Keratinocyte (primary cell): ENCODE results near the gene RAPGEF3. TPM values are rescaled to one million over a fixed set of nuclear protein-coding genes. Genes with fewer than 3 reads are reported as not detected.

Source experiments
- DNase-seq: peaks from one replicate; pipeline ENCODE4 v3.0.0-alpha.2; 2011; ENCODE audit warnings: low read depth, missing footprints, low spot score
- FAIRE-seq: peaks from 2 replicates; lab custom pipeline; 2011; peaks lifted over from hg19 to GRCh38; lab: Jason Lieb, UNC
- H2AFZ ChIP-seq: 2 replicates; pipeline ENCODE4 v1.6.0; 2012; ENCODE audit warnings: low read length, control low read depth, inconsistent platforms; ENCODE audit not compliant: control insufficient read depth
- H3K27ac ChIP-seq: 2 replicates; pipeline ENCODE4 v1.5.1; 2011; ENCODE audit warnings: low read length; ENCODE audit not compliant: control insufficient read depth, insufficient read depth
- H3K27me3 ChIP-seq: 3 replicates; pipeline ENCODE4 v1.6.0; 2011; ENCODE audit warnings: low read length; ENCODE audit not compliant: control insufficient read depth, insufficient read depth; ENCODE audit errors: extremely low read depth
- H3K36me3 ChIP-seq, 2 experiments: 2 replicates in 1 of 2; 3 replicates in 1 of 2; pipeline ENCODE4 v1.5.1; 2011; ENCODE audit warnings: low read length in 2 of 2, mild to moderate bottlenecking in 1 of 2; ENCODE audit not compliant: control insufficient read depth in 2 of 2, insufficient read depth in 2 of 2; ENCODE audit errors: extremely low read depth in 1 of 2
- H3K4me1 ChIP-seq: 3 replicates; pipeline ENCODE4 v1.5.1; 2011; ENCODE audit warnings: low read length; ENCODE audit not compliant: control insufficient read depth, insufficient read depth; ENCODE audit errors: extremely low read depth
- H3K4me2 ChIP-seq: 3 replicates; pipeline ENCODE4 v1.6.0; 2011; ENCODE audit warnings: low read depth, low read length; ENCODE audit not compliant: control insufficient read depth, insufficient read depth; ENCODE audit errors: extremely low read depth
- H3K4me3 ChIP-seq, 3 experiments: fragments of 200-600 bp in 1 of 3; sonication (generic) in 1 of 3; 2 replicates in 2 of 3; 3 replicates in 1 of 3; pipeline ENCODE4 v1.5.1; 2011 to 2016; ENCODE audit warnings: low read length in 3 of 3, mild to moderate bottlenecking in 3 of 3, control low read depth in 2 of 3, inconsistent platforms in 1 of 3, low read depth in 1 of 3, mixed read lengths in 1 of 3, mixed run types in 1 of 3, moderate library complexity in 1 of 3; ENCODE audit not compliant: control insufficient read depth in 2 of 3, insufficient read depth in 2 of 3; ENCODE audit errors: extremely low read depth in 1 of 3
- H3K79me2 ChIP-seq: 2 replicates; pipeline ENCODE4 v1.6.0; 2012; ENCODE audit warnings: low read length; ENCODE audit not compliant: control insufficient read depth, insufficient read depth
- H3K9ac ChIP-seq: 3 replicates; pipeline ENCODE4 v1.6.0; 2011; ENCODE audit warnings: low read length; ENCODE audit not compliant: control insufficient read depth, insufficient read depth; ENCODE audit errors: extremely low read depth
- H3K9me1 ChIP-seq: 3 replicates; pipeline ENCODE4 v1.6.0; 2011; ENCODE audit warnings: low read length; ENCODE audit not compliant: control insufficient read depth, insufficient read depth; ENCODE audit errors: extremely low read depth
- H3K9me3 ChIP-seq: 2 replicates; pipeline ENCODE4 v1.5.1; 2012; ENCODE audit warnings: low read depth, low read length; ENCODE audit not compliant: control insufficient read depth
- H4K20me1 ChIP-seq: 3 replicates; pipeline ENCODE4 v1.6.0; 2011; ENCODE audit warnings: low read length; ENCODE audit not compliant: control insufficient read depth, insufficient read depth; ENCODE audit errors: extremely low read depth
- CTCF ChIP-seq, 3 experiments: IDR thresholded peaks in 1 of 3; conservative IDR thresholded peaks in 1 of 3; optimal IDR thresholded peaks in 1 of 3; 2 replicates in 2 of 3; 3 replicates in 1 of 3; pipeline versions ENCODE3 to v1.5.1; 2011; ENCODE audit warnings: low read length in 3 of 3, mild to moderate bottlenecking in 3 of 3, moderate library complexity in 2 of 3, control low read depth in 1 of 3, inconsistent platforms in 1 of 3; ENCODE audit not compliant: insufficient read depth in 2 of 3; ENCODE audit errors: extremely low read depth in 1 of 3
- EZH2 ChIP-seq: IDR thresholded peaks from one replicate; pipeline ENCODE4 v1.6.1; 2012; ENCODE audit warnings: inconsistent platforms, mild to moderate bottlenecking, low read length, moderate library complexity
- dilution Hi-C: fragments of 300-500 bp; cut with MboI; formaldehyde crosslinking; loops from one replicate; pipeline ENCODE4 v1.7.0; 2020; ENCODE audit warnings: low sequenced_read_pairs; ENCODE audit not compliant: extremely low pct_ligation_motif_present
- polyA plus RNA-seq, 5 experiments: library from polyadenylated mRNA; depleted of rRNA in 3 of 5; stranded (reverse) in 3 of 5; stranded (forward) in 1 of 5; unstranded in 1 of 5; fragments of >200 nt; gene quantifications; 1 replicate in 1 of 5; 2 replicates in 3 of 5; 3 replicates in 1 of 5; pipeline versions ENCODE4 v1.2.1 to v1.2.3, GENCODE V29; 2011 to 2012; ENCODE audit warnings: missing spikeins in 2 of 5, low read depth in 1 of 5, low replicate concordance in 1 of 5

Gene RAPGEF3
- polyA plus RNA-seq, 1 donor (not counting 4 experiments of a cell fraction or from before 2014, with no cell fraction given) = 5.1 TPM

DNA sequence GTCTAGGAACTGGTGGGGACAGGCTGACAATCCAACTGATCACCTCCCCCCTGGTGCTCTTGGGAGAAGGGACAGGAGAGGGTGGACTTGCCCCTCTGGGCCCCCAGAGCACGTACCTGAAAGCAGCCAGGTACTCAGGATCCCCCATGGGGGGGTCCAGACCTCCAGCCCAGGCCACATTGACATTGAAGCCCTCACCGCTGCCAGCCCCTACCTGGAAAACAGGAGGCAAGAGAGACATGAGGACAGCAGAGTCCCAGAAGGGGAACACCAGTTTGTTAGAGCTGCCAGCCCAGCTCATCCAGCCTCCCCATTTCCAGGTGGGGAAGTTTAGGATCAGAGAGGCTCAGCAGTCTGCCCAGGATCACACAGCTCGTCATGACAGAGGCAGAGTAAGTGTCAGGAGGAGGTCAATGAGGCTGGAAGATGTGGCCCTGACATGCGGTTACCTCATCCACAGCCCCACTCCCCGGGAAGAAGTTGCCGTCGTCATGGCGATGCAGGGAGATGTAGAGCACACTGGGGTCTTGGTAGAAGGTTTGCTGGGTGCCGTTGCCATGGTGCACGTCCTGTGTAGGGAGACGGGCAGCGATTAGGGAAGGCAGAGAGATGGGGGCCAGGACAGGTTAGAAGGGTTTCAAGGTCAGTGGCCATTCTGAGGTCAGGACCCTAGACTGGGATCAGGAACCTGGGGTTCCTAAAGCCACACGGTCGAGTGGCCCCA lies 29.1 kb upstream of the RAPGEF3 start:
- DNase-seq = no peak
- Histone ChIP-seq H2AFZ (no peak overlapping the region), H3K9me1 (no peaks in the 10 kb centered on the region), H3K36me3 (peaks cover 54 to 65% of the 10 kb centered on the region in 2 experiments), H3K79me2 (no peaks in the 10 kb centered on the region), H3K9ac (no peak overlapping the region), H3K4me3 (no peak overlapping the region), H3K27ac (no peak overlapping the region), H3K4me1 (peaks cover 8% of the 10 kb centered on the region), H3K4me2 (no peak overlapping the region), H3K9me3 (no peaks in the 10 kb centered on the region), H4K20me1 (no peaks in the 10 kb centered on the region), H3K27me3 (no peaks in the 10 kb centered on the region)
- dilution Hi-C loops = no loop called here
- no peak for FAIRE-seq
- TF ChIP-seq CTCF (optimal IDR thresholded peaks at IDR 0.05 in 1 of 3, IDR thresholded peaks at IDR 0.05 in 1 of 3, conservative IDR thresholded peaks at IDR 0.05 in 1 of 3; ENCODE audit: extremely low read depth in 1 of 3, insufficient read depth in 2 of 3, low read length in 3 of 3) (no peak), EZH2 (no peak)

DNA sequence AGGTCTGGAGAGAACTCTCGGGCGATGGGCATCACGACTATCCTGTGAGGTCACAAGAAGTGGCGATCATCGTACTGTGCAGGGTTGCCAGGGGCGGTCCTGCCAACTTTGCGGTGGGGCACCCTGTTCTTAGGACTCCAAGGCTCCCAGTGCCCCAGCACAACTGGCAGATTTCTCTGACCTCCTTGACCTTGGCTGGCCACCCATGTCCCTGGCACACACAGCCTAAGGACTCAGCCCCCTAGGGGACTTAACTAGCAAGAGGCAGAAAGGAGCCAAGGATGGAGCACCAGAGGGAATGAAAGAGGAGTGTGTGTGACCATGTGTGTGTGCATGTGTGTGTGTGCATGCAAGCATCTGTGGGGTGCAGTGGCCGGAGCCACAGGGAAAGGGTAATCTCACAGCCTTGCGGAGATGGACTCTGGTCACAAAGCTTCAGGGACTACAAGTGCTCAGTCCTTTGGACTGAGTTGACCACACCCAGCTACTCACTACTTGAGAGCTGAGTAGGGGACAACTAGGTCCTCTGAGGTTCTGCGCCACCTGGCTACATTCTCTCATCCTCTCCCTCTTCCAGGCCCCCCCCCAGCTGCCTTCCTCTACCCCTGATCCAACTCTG lies 28.1 kb upstream of the RAPGEF3 start:
- Histone ChIP-seq H3K4me1 (peaks cover 18% of the 10 kb centered on the region), H4K20me1 (no peaks in the 10 kb centered on the region), H3K4me2 (no peak overlapping the region), H3K9me1 (no peaks in the 10 kb centered on the region), H3K4me3 (no peak overlapping the region), H3K27ac (no peak overlapping the region), H2AFZ (no peak overlapping the region), H3K9ac (no peak overlapping the region), H3K36me3 (peaks cover 51 to 65% of the 10 kb centered on the region in 2 experiments), H3K9me3 (no peaks in the 10 kb centered on the region), H3K79me2 (no peaks in the 10 kb centered on the region), H3K27me3 (no peaks in the 10 kb centered on the region)
- TF ChIP-seq EZH2 (no peak), CTCF (optimal IDR thresholded peaks at IDR 0.05 in 1 of 3, IDR thresholded peaks at IDR 0.05 in 1 of 3, conservative IDR thresholded peaks at IDR 0.05 in 1 of 3; ENCODE audit: extremely low read depth in 1 of 3, insufficient read depth in 2 of 3, low read length in 3 of 3) (no peak)
- DNase-seq = no peak
- dilution Hi-C loops = no loop called here
- FAIRE-seq = no peak
